AG04450 (cell line): ENCODE data around the gene ARAP2. TPM values are rescaled to one million over a fixed set of nuclear protein-coding genes. Genes with fewer than 3 reads are reported as not detected.

Experiments used
- CTCF ChIA-PET: fragments of 300-600, 350-600 bp; formaldehyde crosslinking; extraction: SDS; loops from one replicate; lab custom pipeline; 2022; ENCODE audit warnings: antibody characterized with exemption, inconsistent platforms; lab: Charles Lee
- POLR2A ChIA-PET: fragments of 350-600 bp; formaldehyde crosslinking; extraction: SDS; loops from one replicate; lab custom pipeline; 2021; ENCODE audit warnings: antibody characterized with exemption, inconsistent platforms; lab: Yijun Ruan, JAX
- DNase-seq: peaks from one replicate; pipeline ENCODE4 v3.0.0-alpha.2; 2011; ENCODE audit warnings: low read depth, low spot score
- H3K27ac ChIP-seq: one replicate; pipeline ENCODE4 v1.5.1; 2012; ENCODE audit warnings: low read depth, low read length, control low read depth
- H3K27me3 ChIP-seq: one replicate; pipeline ENCODE4 v1.6.0; 2012; ENCODE audit warnings: low read length; ENCODE audit not compliant: control insufficient read depth, insufficient read depth
- H3K4me3 ChIP-seq: 2 replicates; pipeline ENCODE4 v1.5.1; 2011; ENCODE audit warnings: mild to moderate bottlenecking, low read depth, low read length, control low read depth
- H3K9me3 ChIP-seq: 2 replicates; pipeline ENCODE4 v1.5.1; 2012; ENCODE audit warnings: low read length; ENCODE audit not compliant: control insufficient read depth, insufficient read depth
- polyA plus RNA-seq: library from polyadenylated mRNA; depleted of rRNA; stranded (reverse); fragments of >200 nt; gene quantifications from 2 replicates; pipeline ENCODE4 v1.2.3, GENCODE V29; 2011
- TF ChIP-seq, protein P1 (sequence below): IDR thresholded peaks from 2 replicates; pipeline ENCODE4 v1.5.1; 2011; ENCODE audit warnings: low read depth, low read length, control low read depth, inconsistent platforms

The ARAP2 gene
- polyA plus RNA-seq, 1 experiment: 0.11 TPM

DNA sequence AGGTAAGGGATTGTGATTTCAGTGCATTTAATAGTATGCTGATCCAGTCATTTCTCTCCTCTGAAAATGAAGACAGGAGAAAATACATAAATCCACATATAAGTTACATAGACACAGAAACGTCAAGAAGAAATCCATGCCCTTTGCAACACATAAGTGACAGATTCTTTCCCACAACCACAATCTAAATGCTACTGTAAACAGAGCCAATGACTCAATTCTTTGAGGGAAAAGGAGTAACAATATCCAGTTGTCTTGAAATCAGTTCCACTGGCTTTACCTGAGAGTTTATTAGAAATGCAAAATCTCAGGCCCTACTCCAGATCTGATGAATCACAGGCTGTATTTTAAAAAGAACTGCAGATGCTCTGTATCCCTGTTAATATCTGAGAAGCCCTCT is 66.4 kb downstream of the ARAP2 start:
- Histone ChIP-seq H3K27me3 (no peaks in the 10 kb centered on the region), H3K4me3 (no peak overlapping the region), H3K27ac (no peak overlapping the region), H3K9me3 (no peaks in the 10 kb centered on the region)
- CTCF ChIA-PET: interaction anchor here (0.5 kb wide), 1 partner anchor 14 kb away, joined by 6 read pairs; no protein-coding TSS in a partner anchor
- TF ChIP-seq, protein P1, sequence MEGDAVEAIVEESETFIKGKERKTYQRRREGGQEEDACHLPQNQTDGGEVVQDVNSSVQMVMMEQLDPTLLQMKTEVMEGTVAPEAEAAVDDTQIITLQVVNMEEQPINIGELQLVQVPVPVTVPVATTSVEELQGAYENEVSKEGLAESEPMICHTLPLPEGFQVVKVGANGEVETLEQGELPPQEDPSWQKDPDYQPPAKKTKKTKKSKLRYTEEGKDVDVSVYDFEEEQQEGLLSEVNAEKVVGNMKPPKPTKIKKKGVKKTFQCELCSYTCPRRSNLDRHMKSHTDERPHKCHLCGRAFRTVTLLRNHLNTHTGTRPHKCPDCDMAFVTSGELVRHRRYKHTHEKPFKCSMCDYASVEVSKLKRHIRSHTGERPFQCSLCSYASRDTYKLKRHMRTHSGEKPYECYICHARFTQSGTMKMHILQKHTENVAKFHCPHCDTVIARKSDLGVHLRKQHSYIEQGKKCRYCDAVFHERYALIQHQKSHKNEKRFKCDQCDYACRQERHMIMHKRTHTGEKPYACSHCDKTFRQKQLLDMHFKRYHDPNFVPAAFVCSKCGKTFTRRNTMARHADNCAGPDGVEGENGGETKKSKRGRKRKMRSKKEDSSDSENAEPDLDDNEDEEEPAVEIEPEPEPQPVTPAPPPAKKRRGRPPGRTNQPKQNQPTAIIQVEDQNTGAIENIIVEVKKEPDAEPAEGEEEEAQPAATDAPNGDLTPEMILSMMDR: no peak
- DNase-seq: no peak
- POLR2A ChIA-PET: no interaction called here

DNA sequence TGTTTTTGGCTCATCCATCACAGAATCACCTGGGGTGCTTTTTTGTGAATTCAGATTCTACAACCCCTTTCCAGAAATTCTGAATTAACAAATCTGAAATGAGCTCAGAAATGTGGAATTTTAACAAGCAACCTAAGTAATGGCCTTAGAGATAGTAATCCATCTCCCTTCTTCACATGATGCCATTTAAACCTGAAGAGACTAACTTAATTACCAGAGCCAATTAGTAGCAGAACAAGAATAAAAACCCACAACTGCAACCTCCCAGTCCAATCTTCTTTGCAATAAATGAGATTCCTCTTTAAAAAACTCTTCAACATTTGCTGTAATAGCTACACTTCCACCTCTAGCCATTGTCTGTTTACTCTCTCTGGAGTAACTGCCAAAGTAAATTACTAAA is 69.7 kb downstream of the ARAP2 start:
- H3K27me3 ChIP-seq: no peaks in the 10 kb centered on the region
- no peak for DNase-seq
- ChIA-PET POLR2A (no interaction called here), CTCF (no interaction called here)
- TF ChIP-seq, protein P1: no peak
- no peak overlapping the region for H3K27ac ChIP-seq
- no peaks in the 10 kb centered on the region for H3K9me3 ChIP-seq
- no peak overlapping the region for H3K4me3 ChIP-seq

DNA sequence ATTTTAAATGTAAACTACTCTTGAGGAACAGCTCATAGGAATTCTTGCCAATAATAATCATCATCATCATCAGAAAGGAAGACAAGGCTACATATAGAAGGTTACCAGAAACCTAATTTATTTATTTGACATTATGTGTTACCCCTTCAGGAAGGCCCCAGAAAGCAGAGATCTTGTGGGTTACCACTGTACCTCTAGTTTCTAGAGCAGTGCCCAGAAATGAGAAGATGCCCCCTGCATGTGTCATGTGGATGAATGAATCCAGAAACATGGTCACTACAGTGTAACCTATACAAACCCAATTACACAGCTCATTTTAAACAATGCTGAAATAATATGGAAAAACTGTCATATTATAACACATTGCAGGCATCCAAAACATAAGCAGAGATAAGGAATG is 70.4 kb downstream of the ARAP2 start:
- Histone ChIP-seq H3K9me3 (no peaks in the 10 kb centered on the region), H3K27ac (no peak overlapping the region), H3K4me3 (no peak overlapping the region), H3K27me3 (no peaks in the 10 kb centered on the region)
- POLR2A ChIA-PET: no interaction called here
- TF ChIP-seq, protein P1: no peak
- CTCF ChIA-PET: no interaction called here
- DNase-seq: no peak

DNA sequence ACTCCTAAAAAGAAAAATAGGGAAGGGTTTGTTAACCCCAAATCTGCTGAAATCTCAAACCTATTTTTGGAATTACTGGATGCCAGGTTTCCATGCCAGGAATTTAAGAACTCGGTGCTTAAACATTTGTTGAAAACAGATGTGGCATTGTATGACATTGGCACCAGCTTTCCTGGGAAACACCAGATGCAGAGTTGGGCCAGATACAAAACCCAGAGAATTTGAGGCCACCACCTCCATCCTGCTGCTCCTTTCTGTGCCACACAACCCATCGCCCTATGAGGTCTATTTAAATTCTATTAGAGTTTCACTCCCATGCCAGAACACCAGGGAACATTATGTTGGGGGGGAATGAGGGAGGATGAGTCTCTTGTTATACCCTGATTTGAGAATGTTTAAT is 71.7 kb downstream of the ARAP2 start:
- Histone ChIP-seq H3K4me3 (no peak overlapping the region), H3K27ac (no peak overlapping the region), H3K27me3 (no peaks in the 10 kb centered on the region), H3K9me3 (no peaks in the 10 kb centered on the region)
- ChIA-PET POLR2A (no interaction called here), CTCF (no interaction called here)
- TF ChIP-seq, protein P1: no peak
- DNase-seq: no peak

DNA sequence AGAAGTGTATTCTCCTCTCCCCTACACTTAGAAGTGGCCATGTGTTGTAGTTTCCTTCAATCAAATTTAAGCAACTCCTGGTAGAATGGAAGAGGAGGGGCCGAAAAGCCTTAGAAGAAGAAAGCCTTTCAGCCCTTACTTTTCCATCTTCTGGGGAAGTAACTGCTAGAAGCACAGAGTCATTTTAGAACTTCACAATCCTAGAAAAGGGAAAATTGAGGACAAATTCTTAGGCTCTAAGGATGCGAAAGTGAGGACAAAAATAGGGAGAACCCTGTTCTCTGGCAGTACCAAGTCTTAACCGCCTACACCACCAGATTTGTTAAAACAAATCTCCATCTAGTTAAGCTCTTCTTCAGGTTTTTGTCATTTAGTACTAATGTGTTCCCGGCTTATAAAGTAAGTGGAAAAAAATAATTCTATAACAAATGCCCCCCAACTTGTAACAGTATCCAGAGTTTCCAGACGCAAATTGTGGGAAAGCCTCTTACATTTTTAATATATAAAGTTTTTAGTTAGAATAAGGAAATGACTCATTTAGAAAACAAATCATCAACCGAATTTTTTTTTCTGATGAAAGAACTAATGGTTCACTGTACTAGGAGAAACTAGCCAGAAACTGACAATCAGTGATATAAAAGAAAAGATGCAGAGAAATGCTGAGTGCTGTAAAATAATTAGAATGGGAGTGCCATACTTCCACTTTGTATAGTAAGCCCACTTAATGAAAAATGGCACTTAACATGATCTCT is 76.0 kb downstream of the ARAP2 start:
- no peak overlapping the region for H3K4me3 ChIP-seq
- no peak for DNase-seq
- no peaks in the 10 kb centered on the region for H3K27me3 ChIP-seq
- H3K27ac ChIP-seq: no peak overlapping the region
- TF ChIP-seq, protein P1: no peak
- no peaks in the 10 kb centered on the region for H3K9me3 ChIP-seq
- CTCF ChIA-PET: no interaction called here
- POLR2A ChIA-PET: interaction anchor here (0.5 kb wide), 1 partner anchor 114 kb away, joined by 3 read pairs; no protein-coding TSS in a partner anchor
